ENCODE measurements around the gene DNM3.

DNM3 gene

DNA sequence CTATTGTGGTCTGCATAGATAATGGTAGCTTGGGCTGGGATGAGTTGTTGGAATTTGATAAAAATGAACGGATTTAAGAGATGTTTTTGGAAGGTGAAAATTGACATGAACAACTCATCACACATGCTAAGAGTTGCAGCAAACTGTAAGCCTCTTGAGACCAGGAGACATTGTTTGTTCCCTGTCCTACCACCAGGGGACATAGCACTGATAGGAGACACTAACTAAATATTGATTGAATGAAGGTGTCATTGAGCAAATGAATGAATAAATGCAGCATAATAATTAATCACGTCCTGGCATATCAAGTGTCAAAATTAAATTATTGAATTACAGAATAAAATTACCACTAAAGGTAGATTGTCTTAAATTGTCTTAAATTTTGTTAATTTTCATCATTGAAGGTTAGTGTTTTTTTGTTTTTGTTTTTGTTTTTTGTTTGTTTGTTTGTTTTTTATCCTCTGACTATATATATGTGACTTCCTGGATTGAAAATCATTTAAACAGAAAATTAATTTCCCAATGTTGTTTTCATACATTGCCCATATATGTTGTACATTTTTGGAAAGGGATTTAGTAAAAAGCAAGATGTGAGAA, 293.9 kb downstream of the DNM3 start:
- in situ Hi-C loops (cut with MboI; ENCODE audit: low sequenced_read_pairs), result no loop called here

DNA sequence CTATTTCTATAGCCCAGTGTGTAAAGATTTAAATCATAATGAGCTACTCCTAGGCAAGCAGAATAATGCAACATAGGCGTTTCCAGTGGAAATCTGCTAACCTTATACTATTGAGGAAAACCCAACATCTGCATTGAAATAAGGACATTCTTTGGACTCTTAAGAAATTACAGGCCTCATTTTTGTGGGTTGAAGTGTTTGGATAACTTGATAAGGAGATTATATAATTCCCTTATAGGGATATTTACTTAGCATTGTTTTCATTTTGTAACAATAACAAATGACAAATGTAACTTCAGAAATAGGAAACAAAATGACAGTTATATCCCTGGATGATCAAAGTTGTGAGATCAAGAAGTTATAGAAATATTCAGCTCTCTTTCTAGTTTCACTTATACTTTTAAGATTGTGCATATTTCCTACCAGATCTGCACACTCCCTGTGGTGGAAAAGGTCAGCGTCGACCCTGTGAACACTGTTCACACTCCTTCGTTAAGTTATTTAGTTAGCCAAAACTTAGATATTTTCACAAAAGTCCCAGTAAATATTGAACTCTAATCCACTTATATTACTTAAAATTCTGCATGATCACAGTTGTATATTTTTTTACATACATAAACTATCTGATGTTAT, 294.8 kb downstream of the DNM3 start:
- in situ Hi-C loops (cut with MboI; ENCODE audit: low sequenced_read_pairs), result no loop called here

DNA sequence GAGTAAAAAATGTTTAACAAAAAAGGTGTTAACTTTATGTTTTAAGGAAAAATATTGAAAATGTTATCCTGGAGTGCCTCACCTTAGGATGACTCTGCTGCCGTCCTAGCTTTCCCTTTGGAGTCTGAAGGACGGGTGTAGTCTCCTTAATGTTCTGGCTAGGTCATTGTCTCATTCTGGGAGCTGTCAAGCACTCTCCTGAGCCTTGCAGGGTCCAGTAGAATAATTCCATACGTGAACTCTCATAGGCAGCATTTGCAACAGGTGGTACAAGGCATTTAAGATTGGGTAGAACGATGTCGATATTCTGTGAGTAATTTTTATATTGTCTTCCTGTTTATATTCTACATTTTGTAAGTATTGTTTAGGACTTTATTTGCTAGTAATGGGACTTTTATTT, 295.6 kb downstream of the DNM3 start:
- in situ Hi-C loops (cut with MboI; ENCODE audit: low sequenced_read_pairs), result no loop called here

DNA sequence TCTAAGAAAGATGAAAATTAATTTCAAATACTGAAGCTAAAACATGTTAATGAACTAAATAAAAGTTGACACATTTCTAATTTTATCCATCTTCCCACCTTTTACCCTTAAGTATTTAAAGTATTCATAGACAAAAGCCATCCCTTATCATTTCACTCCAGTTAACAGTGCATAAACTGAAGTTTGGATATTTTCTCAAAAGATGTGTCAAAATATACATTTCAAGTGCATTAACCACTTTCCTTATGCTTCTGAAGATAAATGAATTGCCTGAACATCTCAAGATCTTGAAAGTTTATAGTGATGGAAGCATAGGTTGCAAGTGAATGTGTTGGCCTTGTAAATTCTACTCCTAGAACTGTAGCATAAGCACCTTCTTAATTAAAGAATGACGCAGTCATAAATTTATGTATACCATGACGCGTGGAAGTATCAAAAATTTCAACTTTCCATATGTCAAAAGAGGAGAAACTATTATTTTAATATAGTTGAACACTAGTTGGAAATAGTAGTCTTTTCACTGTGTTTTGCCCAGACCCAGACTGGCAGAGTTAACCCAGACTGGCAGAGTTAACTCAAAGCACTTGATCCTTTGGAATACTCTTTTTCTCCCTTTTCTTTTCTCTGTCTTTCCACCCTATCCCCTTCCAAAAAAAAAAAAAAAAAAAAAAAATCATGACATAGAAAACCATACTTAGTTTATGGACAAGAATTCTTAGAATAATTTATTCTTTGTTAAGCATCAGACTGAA, 296.6 kb downstream of the DNM3 start:
- in situ Hi-C loops (cut with MboI; ENCODE audit: low sequenced_read_pairs), result no loop called here

DNA sequence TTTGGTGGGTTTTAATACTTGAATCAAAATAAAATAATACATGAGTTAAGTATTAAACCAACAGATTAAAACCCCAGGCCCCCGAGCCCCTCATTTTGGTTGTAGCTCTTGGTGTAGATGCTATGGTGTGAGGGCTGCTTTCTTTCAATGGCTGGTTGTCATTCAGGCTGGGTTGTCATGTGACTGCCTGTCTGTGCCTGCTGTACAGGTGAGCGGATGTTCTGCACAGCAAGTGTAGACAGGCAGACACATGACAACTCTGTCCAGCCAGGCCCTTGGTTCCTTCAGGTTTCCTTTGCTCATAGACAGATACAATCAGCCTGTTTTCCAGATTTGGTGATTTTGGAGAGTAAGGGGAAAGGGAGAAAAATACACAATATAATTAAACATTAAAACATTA, 297.3 kb downstream of the DNM3 start:
- in situ Hi-C loops (cut with MboI; ENCODE audit: low sequenced_read_pairs), result no loop called here

DNA sequence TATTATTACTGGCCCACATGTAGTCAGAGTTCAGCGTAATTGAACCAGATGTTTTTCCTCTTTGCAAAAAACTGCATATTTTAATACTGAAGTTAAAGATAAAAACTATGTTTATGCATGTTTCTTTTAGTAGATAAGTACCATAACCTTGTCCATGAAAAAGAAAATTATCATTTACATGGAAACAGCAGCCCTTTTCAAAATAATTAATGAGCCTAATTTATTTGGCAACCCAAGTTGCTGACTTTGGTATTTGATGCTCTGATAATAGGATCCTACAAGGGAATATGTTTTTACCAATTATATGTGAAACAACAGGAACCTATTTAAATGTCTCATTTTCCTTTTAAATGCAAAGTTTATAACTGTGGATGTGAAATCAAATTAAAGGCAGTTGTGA, 297.9 kb downstream of the DNM3 start:
- in situ Hi-C loops (cut with MboI; ENCODE audit: low sequenced_read_pairs), result no loop called here

DNA sequence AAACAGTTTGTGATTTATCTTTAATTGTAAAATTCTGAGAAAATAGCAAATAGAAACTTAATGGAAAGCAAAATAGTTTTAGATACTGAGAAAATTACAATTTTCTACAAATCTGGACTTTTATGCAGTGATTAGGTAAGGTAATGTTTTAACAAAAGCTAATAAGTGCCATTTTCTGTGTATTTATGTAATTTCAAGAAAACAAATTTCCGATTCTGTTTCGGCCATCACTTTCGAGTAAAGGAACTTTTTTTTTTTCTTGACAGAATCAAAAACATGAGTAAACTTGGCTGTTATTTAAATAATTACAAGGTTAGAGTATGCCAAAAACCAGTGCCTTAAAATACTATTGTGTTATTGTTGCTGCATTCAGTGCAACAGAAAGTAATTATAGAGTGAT, 298.8 kb downstream of the DNM3 start:
- in situ Hi-C loops (cut with MboI; ENCODE audit: low sequenced_read_pairs), result no loop called here

DNA sequence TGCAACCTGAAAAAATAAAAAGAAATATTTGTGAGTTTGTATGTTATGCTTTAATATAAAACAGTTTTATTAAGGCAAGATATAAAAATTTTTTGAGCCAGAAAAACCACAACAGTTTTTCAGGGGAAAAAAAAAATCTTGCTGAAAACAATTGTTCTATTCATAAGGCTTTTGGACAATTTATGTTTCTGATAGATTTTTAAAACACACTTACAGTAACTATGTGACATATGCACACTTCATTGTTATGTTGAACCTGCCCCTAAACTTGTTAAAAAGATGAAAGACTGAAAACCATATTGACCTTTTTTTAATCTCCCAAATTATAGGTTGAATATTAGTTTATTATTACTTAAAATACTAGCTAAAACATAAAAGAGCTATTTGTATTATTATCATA, 299.3 kb downstream of the DNM3 start:
- in situ Hi-C loops (cut with MboI; ENCODE audit: low sequenced_read_pairs), result no loop called here

DNA sequence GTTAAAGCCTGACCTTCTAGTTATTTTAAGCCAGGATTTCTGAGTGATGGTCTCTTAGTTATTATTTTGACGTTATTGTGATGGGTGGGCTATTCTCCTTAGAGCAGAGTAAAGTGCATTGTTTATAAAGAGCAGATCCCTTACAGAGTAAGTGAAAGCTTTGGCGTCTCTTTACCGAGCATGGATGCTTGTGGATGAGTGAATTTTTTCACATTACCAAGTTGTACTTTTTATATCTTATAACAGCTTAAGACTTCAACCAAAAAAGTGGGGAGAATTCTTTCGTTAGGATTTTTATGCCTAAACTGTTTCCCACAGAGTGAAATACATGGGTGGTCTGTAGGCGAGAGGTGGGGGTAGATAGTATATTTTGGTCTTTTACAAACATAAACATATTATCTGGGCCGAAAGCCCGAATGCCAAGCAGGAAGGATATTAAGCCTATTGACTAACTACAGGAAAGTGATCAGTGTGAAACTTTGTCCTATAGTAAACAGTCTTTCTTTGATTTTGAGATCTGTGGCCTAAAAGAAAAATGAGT, 300.1 kb downstream of the DNM3 start:
- in situ Hi-C loops (cut with MboI; ENCODE audit: low sequenced_read_pairs), result no loop called here

DNA sequence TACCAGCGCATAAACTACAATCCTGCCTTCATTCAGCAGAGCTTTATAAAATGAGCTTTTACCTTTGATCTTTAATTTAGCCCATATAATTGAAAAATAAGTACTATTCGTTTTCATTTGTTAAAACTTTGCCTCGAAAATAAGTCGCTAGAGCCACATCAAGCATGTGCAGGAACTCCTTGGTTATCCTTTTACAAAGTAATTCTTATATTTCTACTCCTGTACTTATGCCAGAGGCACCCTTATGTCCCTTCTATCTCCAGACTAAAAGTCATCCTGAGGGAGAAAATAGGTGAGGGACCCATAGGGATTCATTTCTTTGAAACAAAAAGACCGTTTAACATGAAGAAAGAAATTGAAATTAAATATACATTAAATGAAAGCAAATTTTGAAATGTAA, 301.0 kb downstream of the DNM3 start:
- in situ Hi-C loops (cut with MboI; ENCODE audit: low sequenced_read_pairs), result no loop called here

DNA sequence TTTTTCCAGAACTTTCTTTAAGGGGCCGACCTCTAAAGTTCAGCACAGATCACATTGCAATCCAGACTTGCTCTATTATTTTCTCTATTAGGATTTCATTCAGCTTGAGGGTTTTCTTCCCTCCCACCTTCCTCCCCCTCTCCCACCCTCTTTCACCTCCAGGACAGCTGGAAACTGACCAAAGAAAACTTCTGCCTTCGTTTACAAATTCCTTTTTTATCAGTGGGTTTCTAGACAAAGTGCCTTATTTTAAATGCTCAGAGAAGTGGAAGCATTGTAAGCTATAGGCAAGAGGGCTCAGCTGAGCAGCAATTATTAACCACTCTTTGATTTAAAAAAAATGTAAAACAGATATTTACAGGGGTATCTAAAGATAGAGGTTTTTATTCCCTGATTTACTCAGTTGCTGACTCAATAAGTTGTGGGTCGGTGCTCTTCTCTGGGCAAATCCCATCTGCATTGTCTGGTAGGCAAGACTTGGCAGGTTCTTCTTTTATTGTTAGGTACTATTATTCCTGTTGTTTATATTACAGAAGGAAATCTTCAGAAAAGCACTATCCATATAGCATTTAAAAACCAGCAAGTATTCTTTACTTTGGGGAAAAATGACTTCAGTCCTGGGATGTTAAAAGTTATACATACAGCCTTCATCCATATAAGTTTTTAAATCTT, 302.2 kb downstream of the DNM3 start:
- in situ Hi-C loops (cut with MboI; ENCODE audit: low sequenced_read_pairs), result no loop called here

DNA sequence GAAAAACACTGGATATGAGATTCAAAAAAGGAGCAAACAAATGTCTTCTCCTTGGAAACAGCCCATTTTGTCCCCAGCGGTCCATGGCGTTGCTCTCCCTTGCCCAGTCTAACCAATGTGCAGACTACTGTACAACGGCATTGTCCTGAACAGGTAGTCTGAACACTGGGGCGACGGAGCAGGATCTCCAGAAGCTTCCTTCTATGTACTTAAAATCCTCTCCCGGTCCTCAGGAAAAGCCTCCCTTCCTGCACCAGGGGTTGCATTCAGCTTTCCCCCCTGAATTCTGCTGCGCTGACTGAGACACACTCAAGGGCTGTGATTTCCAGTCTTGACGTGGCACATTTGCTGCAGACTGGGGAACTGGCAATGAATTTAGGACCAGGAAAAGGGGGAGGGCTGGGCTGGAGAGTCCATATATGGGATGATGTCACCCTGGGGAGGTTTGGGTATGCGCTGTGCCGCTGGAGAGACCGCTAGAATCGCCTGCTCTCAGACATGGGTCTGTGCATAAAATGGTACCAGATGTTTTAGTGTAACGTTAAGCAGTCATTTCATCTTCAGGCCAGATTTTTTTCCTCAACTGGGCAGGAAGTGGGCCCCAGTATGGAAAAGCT, 303.3 kb downstream of the DNM3 start:
- in situ Hi-C loops (cut with MboI; ENCODE audit: low sequenced_read_pairs), result no loop called here

DNA sequence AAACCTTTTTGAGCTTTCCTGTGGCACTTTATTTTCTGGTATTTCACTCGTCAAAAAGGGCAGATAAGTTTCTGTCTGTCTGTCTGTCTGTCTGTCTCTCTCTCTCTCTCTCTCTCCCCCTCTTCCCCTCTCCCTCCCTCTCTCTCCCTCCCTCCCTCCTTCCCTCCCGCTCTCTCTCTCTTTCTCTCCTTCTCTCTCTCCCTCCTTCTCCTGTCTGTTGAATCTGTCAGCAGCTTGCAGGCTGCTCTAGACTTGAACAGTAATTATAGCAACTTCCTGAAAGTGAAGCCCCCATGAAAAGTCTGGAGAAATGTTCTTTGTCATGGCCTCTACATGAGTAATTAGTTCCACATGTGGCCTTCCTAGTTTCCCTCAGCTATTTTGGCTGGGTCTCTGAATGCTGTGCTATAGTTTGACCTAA, 303.9 kb downstream of the DNM3 start:
- in situ Hi-C loops (cut with MboI; ENCODE audit: low sequenced_read_pairs), result no loop called here

DNA sequence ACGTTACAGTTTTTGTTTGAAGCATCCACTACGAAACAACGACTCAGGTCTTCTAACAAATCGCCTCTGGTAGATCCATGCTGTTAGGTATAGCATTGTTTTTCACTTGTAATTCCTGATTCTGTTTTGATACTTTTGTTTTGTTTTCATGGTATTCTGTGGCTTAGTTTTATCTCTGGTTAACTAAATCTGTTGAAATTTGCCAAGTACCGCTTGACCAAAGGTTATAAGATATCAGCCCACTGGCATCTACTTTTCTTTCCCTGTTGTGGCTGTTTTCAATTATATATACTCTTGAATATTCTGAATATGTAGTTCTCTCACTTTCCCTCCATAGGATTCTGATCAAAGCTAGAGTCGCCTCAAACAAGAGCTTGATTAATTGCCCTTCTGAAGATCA, 304.4 kb downstream of the DNM3 start:
- in situ Hi-C loops (cut with MboI; ENCODE audit: low sequenced_read_pairs), result no loop called here

DNA sequence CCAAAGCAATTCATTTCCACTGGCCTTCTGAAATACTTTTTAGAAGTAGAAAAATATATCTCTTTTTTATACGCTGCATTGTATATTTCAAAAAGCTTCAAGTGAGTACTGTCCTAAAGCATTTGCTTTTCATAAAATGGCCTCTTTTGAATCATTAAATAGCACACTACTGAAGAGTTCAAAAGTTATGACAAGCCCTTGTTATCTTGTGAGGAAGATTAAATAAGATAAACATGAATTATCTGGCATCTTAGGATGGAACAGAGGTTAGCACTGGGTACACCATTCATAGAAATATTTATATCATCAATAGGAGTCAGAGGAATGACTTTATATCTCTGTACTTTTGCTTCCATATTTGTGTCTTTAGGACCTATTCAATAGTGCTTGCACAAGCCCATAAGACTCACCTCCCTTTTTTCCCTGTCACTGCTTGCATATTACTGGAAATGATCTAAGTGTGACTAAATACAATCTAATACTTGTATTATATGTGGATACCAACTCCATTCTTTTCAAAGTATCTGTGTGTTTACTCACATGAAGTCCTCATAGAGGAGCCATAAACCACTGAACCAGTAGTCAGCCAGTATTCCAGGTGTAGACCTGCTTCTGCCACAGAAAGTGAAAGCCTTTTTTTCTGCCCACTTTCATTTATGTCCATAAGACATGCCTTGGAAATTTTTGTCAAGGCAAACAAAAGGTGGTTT, 305.0 kb downstream of the DNM3 start:
- in situ Hi-C loops (cut with MboI; ENCODE audit: low sequenced_read_pairs), result no loop called here

DNA sequence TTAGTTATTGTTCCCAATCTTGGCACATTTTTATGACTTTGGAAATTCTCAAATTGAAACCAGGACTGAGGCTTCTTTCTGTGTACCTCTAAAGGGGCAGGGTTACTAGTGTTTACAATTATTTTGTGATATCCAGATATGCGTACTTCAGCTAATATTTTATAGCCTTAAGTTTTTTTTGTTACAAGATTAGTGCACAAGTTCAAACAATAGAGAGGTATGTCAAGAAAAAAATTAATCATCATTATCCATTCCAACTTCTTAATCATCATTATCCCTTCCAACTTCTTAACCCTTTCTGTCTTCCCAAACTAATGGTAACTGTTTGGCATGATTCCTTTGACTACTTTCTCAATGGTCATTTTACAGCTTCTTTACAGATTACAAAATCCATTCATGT, 306.2 kb downstream of the DNM3 start:
- in situ Hi-C loops (cut with MboI; ENCODE audit: low sequenced_read_pairs), result no loop called here

DNA sequence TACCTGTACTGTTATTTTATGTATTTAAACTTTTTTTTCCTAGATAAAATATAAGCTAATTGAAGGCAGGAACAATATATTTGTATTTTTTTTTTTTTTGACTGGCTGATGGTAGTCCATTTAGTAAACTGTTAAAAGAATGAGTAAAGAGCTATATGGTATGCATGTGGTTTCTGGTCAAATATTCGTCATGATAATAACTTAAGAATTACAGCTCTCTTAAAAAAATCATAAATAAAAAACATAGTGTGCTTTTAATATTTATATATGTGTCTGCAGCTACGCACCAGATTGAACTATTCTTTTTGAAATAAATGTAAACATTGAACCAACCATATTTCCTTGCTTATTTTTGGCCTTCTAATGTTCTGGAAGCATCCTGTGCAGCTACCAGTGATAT, 306.9 kb downstream of the DNM3 start:
- in situ Hi-C loops (cut with MboI; ENCODE audit: low sequenced_read_pairs), result no loop called here

DNA sequence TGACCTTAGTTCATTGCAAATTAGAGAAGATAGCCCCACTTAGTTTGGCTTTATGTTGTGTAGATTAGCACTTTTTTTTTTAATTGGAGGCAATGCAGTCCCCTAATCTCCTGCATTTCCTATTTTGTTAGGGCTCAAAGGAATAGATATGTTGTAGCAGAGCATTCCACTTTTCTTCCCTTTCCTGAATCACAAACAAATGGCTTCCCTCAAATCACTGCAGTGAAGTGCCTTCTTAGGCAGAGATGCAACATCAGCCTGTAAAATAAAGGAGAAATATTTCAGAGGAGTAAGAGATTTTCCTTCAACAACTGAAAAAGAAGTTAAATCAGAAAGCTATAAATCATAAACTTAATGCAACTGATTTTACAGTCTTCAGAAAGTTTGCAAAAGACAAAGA, 307.4 kb downstream of the DNM3 start:
- in situ Hi-C loops (cut with MboI; ENCODE audit: low sequenced_read_pairs), result no loop called here

DNA sequence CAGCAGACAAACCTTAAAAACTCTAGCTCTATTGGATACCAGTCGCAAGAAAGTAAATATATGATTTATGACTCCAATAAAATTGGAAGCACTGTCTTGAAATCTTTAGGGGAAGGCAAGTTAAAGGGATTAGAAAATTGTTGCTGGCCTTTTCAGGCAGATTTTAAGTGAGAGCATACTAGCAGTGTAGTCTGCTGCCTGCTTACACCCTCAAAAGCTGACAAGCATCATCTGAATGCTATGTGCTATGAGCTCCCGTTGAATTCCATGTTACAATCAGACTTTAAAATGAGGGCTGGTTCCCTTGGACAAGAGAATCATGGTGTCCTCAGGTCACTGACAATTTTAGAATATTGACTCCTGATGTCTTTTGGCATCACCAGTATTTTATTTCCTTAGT, 308.0 kb downstream of the DNM3 start:
- in situ Hi-C loops (cut with MboI; ENCODE audit: low sequenced_read_pairs), result no loop called here

DNA sequence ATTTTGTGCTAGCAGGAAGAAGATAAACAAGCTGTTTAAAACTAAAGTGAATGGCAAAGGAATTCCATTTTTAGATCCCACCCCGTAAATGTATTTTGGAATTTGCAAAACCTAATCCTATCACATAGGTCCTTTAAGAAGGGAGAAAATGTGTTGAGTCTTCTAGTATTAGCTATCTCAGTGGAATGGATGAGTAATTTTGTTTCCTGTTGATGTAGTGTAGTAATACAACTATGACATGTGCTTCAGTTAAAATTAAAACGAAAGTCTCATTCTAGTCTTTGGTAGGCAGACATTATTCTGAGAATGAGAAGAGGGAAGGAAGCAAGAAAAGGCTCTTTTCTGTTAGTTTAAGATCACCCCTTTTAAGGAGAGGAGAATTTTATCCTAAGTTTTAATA, 313.3 kb downstream of the DNM3 start:
- in situ Hi-C loops (cut with MboI; ENCODE audit: low sequenced_read_pairs), result no loop called here

DNA sequence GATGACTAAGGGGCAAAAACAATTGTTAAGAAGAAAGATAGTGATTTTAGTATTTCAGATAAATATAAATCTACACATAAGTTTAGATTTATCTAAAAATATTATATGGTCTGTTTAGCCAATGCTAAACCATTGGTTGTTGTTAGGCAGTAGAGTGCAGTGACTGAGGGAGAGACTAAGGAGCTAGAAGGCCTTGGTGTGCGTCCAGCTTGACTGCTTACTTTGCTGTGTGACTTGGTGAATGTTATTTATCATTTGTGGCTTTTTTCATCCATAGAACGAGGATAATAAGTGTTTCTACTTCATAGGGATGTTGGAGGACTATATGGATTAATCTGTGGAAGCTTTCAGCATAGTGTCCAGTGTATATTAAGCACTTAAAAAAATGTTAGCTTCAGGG, 314.5 kb downstream of the DNM3 start:
- in situ Hi-C loops (cut with MboI; ENCODE audit: low sequenced_read_pairs), result no loop called here
